K562 (cell line): Measurements from ENCODE around the gene ANKS1A. TPM values are rescaled to one million over a fixed set of nuclear protein-coding genes. Genes with fewer than 3 reads are reported as not detected.

Experiments
- ATAC-seq: fragments of 200-7000 bp; cut with Tn5 transposase; 3 replicates; pipeline ENCODE4 v1.9.1; 2020; ENCODE audit warnings: moderate library complexity
- BruUV-seq: library from RNA; stranded (reverse); fragments of 400-500 nt; replicated peaks from 2 replicates; lab custom pipeline; 2021; lab: Mats Ljungman, UMichigan
- CTCF ChIA-PET: fragments of 300-600 bp; formaldehyde crosslinking; extraction: SDS; loops from one replicate; lab custom pipeline; 2021; ENCODE audit warnings: low intra/inter-chr PET ratio; lab: Yijun Ruan, JAX
- POLR2A ChIA-PET: fragments of 300-600, 350-650 bp; sonication (Branson Sonifier 250); formaldehyde crosslinking; extraction: SDS; loops from one replicate; lab custom pipeline; 2021; ENCODE audit warnings: antibody characterized with exemption, inconsistent platforms; lab: Yijun Ruan, JAX
- DNase-seq, 4 experiments: peaks; one replicate each; pipeline versions ENCODE4 v3.0.0 to v3.0.0-alpha.2; 2011 to 2018; ENCODE audit warnings: low spot score in 3 of 4, mixed read lengths in 3 of 4; ENCODE audit errors: extremely low read depth in 1 of 4
- FAIRE-seq: peaks from 2 replicates; lab custom pipeline; 2011; peaks lifted over from hg19 to GRCh38; lab: Jason Lieb, UNC
- H2AFZ ChIP-seq: 2 replicates; pipeline ENCODE4 v1.6.0; 2011; ENCODE audit warnings: low read depth, low read length, control low read depth, inconsistent platforms
- H3K27ac ChIP-seq: fragments of 200-600 bp; 3 replicates; pipeline ENCODE4 v1.8.0; 2011; ENCODE audit warnings: low read depth, mild to moderate bottlenecking, control low read depth, inconsistent platforms, low read length, moderate library complexity, mixed read lengths; ENCODE audit errors: extremely low read depth
- H3K27me3 ChIP-seq, 2 experiments: fragments of 300-600 bp in 1 of 2; 2 replicates in 1 of 2; 3 replicates in 1 of 2; pipeline versions ENCODE4 v1.6.0 to v1.8.0; 2011; ENCODE audit warnings: inconsistent platforms in 2 of 2, low read length in 2 of 2, mild to moderate bottlenecking in 1 of 2, mixed read lengths in 1 of 2, moderate library complexity in 1 of 2; ENCODE audit not compliant: control insufficient read depth in 2 of 2, insufficient read depth in 2 of 2
- H3K36me3 ChIP-seq: fragments of 300-600 bp; 3 replicates; pipeline ENCODE4 v1.8.0; 2011; ENCODE audit warnings: mild to moderate bottlenecking, low read length, inconsistent platforms; ENCODE audit not compliant: control insufficient read depth, insufficient read depth
- H3K4me1 ChIP-seq, 2 experiments: fragments of 200-600 bp in 1 of 2; replicated peaks in 1 of 2; 2 replicates in 1 of 2; 3 replicates in 1 of 2; pipeline versions ENCODE4 v1.5.1 to v1.8.0; 2011; ENCODE audit warnings: inconsistent platforms in 2 of 2, low read length in 2 of 2, mild to moderate bottlenecking in 1 of 2, mixed read lengths in 1 of 2, moderate library complexity in 1 of 2; ENCODE audit not compliant: control insufficient read depth in 2 of 2, insufficient read depth in 2 of 2
- H3K4me2 ChIP-seq: 2 replicates; pipeline ENCODE4 v1.6.1; 2011; ENCODE audit warnings: low read length, control low read depth, inconsistent platforms, mixed read lengths; ENCODE audit not compliant: insufficient read depth
- H3K4me3 ChIP-seq: fragments of 200-600 bp; sonication (generic), shearing (Covaris generic); 2 replicates; pipeline ENCODE4 v1.5.1; 2016; ENCODE audit warnings: control low read depth, inconsistent platforms
- H3K79me2 ChIP-seq: fragments of 200-600 bp; 3 replicates; pipeline ENCODE4 v1.8.0; 2011; ENCODE audit warnings: low read length, inconsistent platforms; ENCODE audit not compliant: control insufficient read depth, insufficient read depth
- H3K9ac ChIP-seq, 2 experiments: 2 replicates each; pipeline versions ENCODE4 v1.6.0 to v1.6.1; 2011; ENCODE audit warnings: low read depth in 2 of 2, low read length in 2 of 2, control low read depth in 1 of 2, inconsistent platforms in 1 of 2, mild to moderate bottlenecking in 1 of 2, mixed read lengths in 1 of 2; ENCODE audit not compliant: insufficient read depth in 1 of 2
- H3K9me1 ChIP-seq: one replicate; pipeline ENCODE4 v1.6.0; 2011; ENCODE audit warnings: inconsistent platforms, mild to moderate bottlenecking, low read length, moderate library complexity; ENCODE audit not compliant: control insufficient read depth, insufficient read depth
- H3K9me3 ChIP-seq: replicated peaks from 2 replicates; pipeline ENCODE4 v1.5.1; 2011; ENCODE audit warnings: low read depth, low read length, inconsistent platforms; ENCODE audit not compliant: control insufficient read depth, insufficient read depth
- H4K20me1 ChIP-seq: replicated peaks from 2 replicates; pipeline ENCODE4 v1.6.1; 2011; ENCODE audit warnings: low read length, inconsistent platforms, mixed read lengths; ENCODE audit not compliant: control insufficient read depth, insufficient read depth
- BCL6 ChIP-seq: fragments of 250-450 bp; sonication (Bioruptor Pico); IDR thresholded peaks from 2 replicates; pipeline ENCODE4 v1.4.0; 2020
- LCOR ChIP-seq: sonication (generic); formaldehyde crosslinking; IDR thresholded peaks from 2 replicates; pipeline ENCODE4 v1.8.0; 2022; ENCODE audit warnings: mild to moderate bottlenecking, missing genetic modification reagents
- MYBL2 ChIP-seq, 2 experiments: fragments of 450-650 bp in 1 of 2; sonication (generic) in 1 of 2; formaldehyde crosslinking in 1 of 2; IDR thresholded peaks; 2 replicates each; pipeline versions ENCODE4 v1.6.1 to v1.8.1; 2017 to 2022; ENCODE audit warnings: borderline replicate concordance in 1 of 2, inconsistent platforms in 1 of 2, low read depth in 1 of 2, mild to moderate bottlenecking in 1 of 2, missing genetic modification reagents in 1 of 2, moderate library complexity in 1 of 2
- POLR2A ChIP-seq: fragments of 450-650 bp; conservative IDR thresholded peaks from 2 replicates; pipeline ENCODE4 v1.6.1; 2016
- THRB ChIP-seq: fragments of 450-650 bp; formaldehyde crosslinking; conservative IDR thresholded peaks from 2 replicates; pipeline ENCODE4 v1.4.0; 2022; ENCODE audit warnings: mild to moderate bottlenecking, missing genetic modification characterization
- ZC3H11A ChIP-seq: IDR thresholded peaks from 2 replicates; pipeline ENCODE4 v1.6.1; 2012; ENCODE audit warnings: low read depth, low read length, improper control_type of control experiment
- ZKSCAN3 ChIP-seq: fragments of 250-450 bp; sonication (Bioruptor Pico); IDR thresholded peaks from 2 replicates; pipeline ENCODE4 v1.4.0; 2020
- ZNF583 ChIP-seq: fragments of 250-450 bp; sonication (Bioruptor Pico); IDR thresholded peaks from 2 replicates; pipeline ENCODE4 v1.4.0; 2020
- WGBS: fragments of 100-300 bp; shearing (Covaris generic); methylation state at CpG from one replicate; pipeline ENCODE4 v1.1.6; 2016; ENCODE audit warnings: low coverage, mixed read lengths; ENCODE audit not compliant: insufficient coverage; ENCODE audit errors: missing lambda C conversion rate; 5-methylcytosine and 5-hydroxymethylcytosine counted together
- in situ Hi-C: fragments of 300-500 bp; cut with MboI; formaldehyde crosslinking; loops from 4 replicates; pipeline ENCODE4 v1.15.0; 2018; ENCODE audit warnings: inconsistent platforms, mixed read lengths
- intact Hi-C: fragments of 100-400 bp; cut with micrococcal nuclease; formaldehyde crosslinking; loops from 2 replicates; pipeline ENCODE4 v1.14.2; 2022
- polyA plus RNA-seq, 8 experiments: library from polyadenylated mRNA; depleted of rRNA in 4 of 8; stranded (reverse) in 5 of 8; unstranded in 3 of 8; fragments of >200 nt; fragmentation: Nextera tagmentation in 2 of 8; fragmentation: Illumina TruSeq in 1 of 8; extraction: Ambion mirVana in 2 of 8; extraction: Trizol in 1 of 8; gene quantifications; 2 replicates each; pipeline versions ENCODE4 v1.2.1 to v1.2.3, GENCODE V29; 2011 to 2014; ENCODE audit warnings: inconsistent platforms in 1 of 8, missing spikeins in 1 of 8
- total RNA-seq, 7 experiments: library from RNA; depleted of rRNA in 6 of 7; stranded (reverse); fragments of >200 nt in 6 of 7; fragmentation: Illumina TruSeq in 2 of 7; extraction: Trizol in 2 of 7; gene quantifications; 2 replicates each; pipeline versions ENCODE4 v1.2.1 to v1.2.3, GENCODE V29; 2011 to 2021; ENCODE audit warnings: low replicate concordance in 1 of 7

Gene ANKS1A
- total and polyA plus RNA-seq, 9 of the 15 experiments (the other 6 are each of a cell fraction or from before 2014, with no cell fraction given) = 1.1 to 13.8 (median 5.3) TPM

- intact Hi-C loops (no loop called here), in situ Hi-C loops (no loop called here)
- Histone ChIP-seq H3K9me3 (no peaks in the 10 kb centered on the region), H3K27me3 (no peaks in the 10 kb centered on the region), H3K9me1 (no peaks in the 10 kb centered on the region), H3K4me2 (no peak overlapping the region), H3K79me2 (no peaks in the 10 kb centered on the region), H3K4me1 (peaks cover 0 to 16% of the 10 kb centered on the region in 2 experiments; a peak in 1 of 5 replicates), H3K36me3 (peaks cover 9% of the 10 kb centered on the region; the same call in 1 of the 3 replicates), H2AFZ (no peak overlapping the region), H3K9ac (no peak overlapping the region), H4K20me1 (no peaks in the 10 kb centered on the region), H3K27ac (no peak overlapping the region), H3K4me3 (no peak overlapping the region)
- POLR2A ChIA-PET = interaction anchor here (0.5 kb wide), 1 partner anchor 446 kb away, joined by 4 read pairs; no protein-coding TSS in a partner anchor
- no peak for TF ChIP-seq ZNF583
- no peak for TF ChIP-seq LCOR (CRISPR knock-in tag)
- no peak for TF ChIP-seq MYBL2 (IDR thresholded peaks at IDR 0.05; ENCODE audit: low read depth)
- TF ChIP-seq MYBL2 (CRISPR knock-in tag; IDR thresholded peaks at IDR 0.05; ENCODE audit: borderline replicate concordance) = no peak
- TF ChIP-seq POLR2A = no peak
- TF ChIP-seq BCL6 = no peak
- TF ChIP-seq ZC3H11A = no peak
- no peak for TF ChIP-seq THRB
- no peak for TF ChIP-seq ZKSCAN3 (CRISPR knock-in tag)
- WGBS = 62% methylated on average over 19 of the region's 19 CpGs
- CTCF ChIA-PET = no interaction called here
- no TSS peak for BruUV-seq
- FAIRE-seq (no peak), ATAC-seq (no peak), DNase-seq (no peak)
These were observed 193.1 kb downstream of the ANKS1A start for GRCh38 chr6:35082046-35082732.
